ENCODE measurements around the gene TBCB. TPM values are rescaled to one million over a fixed set of nuclear protein-coding genes. Genes with fewer than 3 reads are reported as not detected.

TBCB gene
- total and polyA plus RNA-seq, 2 experiments from 2014 or later, result 279 to 304 TPM

DNA sequence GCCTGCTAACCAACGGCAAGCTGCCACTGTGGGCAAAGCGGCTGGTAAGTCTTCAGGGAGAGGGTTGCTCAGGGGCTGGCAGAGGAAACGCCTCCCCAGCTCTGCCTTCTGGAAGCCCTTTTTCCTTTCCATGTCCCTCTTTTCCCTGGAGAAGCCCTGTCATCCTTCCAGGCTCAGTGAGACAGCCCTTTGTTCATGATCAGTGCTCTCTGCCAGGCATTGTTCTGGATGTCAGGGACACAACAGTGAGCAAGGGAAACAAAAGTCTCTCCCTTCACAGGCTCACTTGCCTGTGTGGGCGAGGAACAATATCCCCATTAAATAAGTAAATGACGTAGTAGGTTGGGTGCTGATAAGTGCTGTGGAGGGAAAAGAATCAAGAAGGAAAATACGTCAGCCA is 18.2 kb upstream of the TBCB start:
- Histone ChIP-seq H4K20me1 (ENCODE audit: insufficient read depth) (no peaks in the 10 kb centered on the region), H3K9me3 (ENCODE audit: low read depth) (no peaks in the 10 kb centered on the region), H3K4me2 (ENCODE audit: unreplicated experiment) (no peak overlapping the region), H3K27me3 (replicated peaks; ENCODE audit: insufficient read depth) (no peaks in the 10 kb centered on the region), H3K27ac (no peak overlapping the region), H3K79me2 (ENCODE audit: insufficient read depth) (no peaks in the 10 kb centered on the region), H3K9ac (no peak overlapping the region), H3K36me3 (ENCODE audit: low read depth) (no peaks in the 10 kb centered on the region), H3K4me3 (no peak overlapping the region), H3F3A (ENCODE audit: insufficient read depth) (no peaks in the 10 kb centered on the region), H2AFZ (no peak overlapping the region), H3K9me2 (ENCODE audit: insufficient read depth) (no peaks in the 10 kb centered on the region), H3K4me1 (ENCODE audit: insufficient read depth) (peaks cover 7% of the 10 kb centered on the region; the same call in 1 of the 2 replicates)
- TF ChIP-seq EZH2phosphoT487 (IDR thresholded peaks at IDR 0.05; ENCODE audit: insufficient read depth, low read depth) (no peak), EZH2 (IDR thresholded peaks at IDR 0.05; ENCODE audit: insufficient read depth, poor library complexity, severe bottlenecking) (no peak)
- WGBS, 2 experiments (ENCODE audit: low coverage in 1 of 2, low lambda C conversion rate in 2 of 2, missing lambda C conversion rate in 2 of 2), result 89 to 95% methylated on average over 6 of the region's 6 CpGs
- no peak for DNase-seq
- in situ Hi-C loops (cut with MboI), result no loop called here

DNA sequence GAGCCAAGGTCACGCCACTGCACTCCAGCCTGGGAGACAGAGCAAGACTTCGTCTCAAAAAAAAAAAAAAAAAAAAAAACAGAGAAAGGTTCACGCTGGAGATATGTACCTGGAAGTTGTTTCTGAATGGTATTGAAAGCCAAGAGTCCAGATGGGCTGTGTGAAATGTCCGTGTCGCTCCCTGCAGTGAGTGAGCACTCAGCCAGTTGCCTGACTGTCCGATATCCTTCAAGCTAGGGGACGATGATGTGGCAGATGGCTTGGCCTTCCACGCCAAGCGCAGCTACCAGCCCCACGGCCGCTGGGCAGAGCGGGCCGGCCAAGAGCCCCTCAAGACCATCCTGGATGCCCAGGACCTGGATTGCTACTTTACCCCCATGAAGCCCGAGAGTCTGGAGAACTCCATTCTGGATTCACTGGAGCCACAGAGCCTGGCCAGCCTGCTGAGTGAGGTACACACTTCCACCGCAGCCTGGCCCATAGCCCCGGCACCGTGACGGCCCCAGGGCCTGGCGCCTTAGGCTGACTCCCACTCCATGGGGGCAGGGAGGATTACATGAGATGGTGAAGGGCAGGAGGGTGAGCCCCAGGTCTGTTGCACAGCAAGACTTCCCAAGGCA is 16.0 kb upstream of the TBCB start:
- no peaks in the 10 kb centered on the region for H3K27me3 ChIP-seq (replicated peaks; ENCODE audit: insufficient read depth)
- H3K79me2 ChIP-seq (ENCODE audit: insufficient read depth), result no peaks in the 10 kb centered on the region
- no peak for DNase-seq
- H3K9ac ChIP-seq, result no peak overlapping the region
- no peak overlapping the region for H2AFZ ChIP-seq
- no peaks in the 10 kb centered on the region for H3K9me2 ChIP-seq (ENCODE audit: insufficient read depth)
- no peaks in the 10 kb centered on the region for H3K9me3 ChIP-seq (ENCODE audit: low read depth)
- no peaks in the 10 kb centered on the region for H4K20me1 ChIP-seq (ENCODE audit: insufficient read depth)
- H3K4me2 ChIP-seq (ENCODE audit: unreplicated experiment), result no peak overlapping the region
- WGBS, 2 experiments (ENCODE audit: low coverage in 1 of 2, low lambda C conversion rate in 2 of 2, missing lambda C conversion rate in 2 of 2), result 89 to 92% methylated on average over 19 of the region's 19 CpGs
- in situ Hi-C loops (cut with MboI), result no loop called here
- no peak overlapping the region for H3K27ac ChIP-seq
- H3F3A ChIP-seq (ENCODE audit: insufficient read depth), result no peaks in the 10 kb centered on the region
- TF ChIP-seq EZH2 (IDR thresholded peaks at IDR 0.05; ENCODE audit: insufficient read depth, poor library complexity, severe bottlenecking) (no peak), EZH2phosphoT487 (IDR thresholded peaks at IDR 0.05; ENCODE audit: insufficient read depth, low read depth) (no peak)
- H3K4me1 ChIP-seq (ENCODE audit: insufficient read depth), result no peaks in the 10 kb centered on the region
- H3K36me3 ChIP-seq (ENCODE audit: low read depth), result no peaks in the 10 kb centered on the region
- no peak overlapping the region for H3K4me3 ChIP-seq

DNA sequence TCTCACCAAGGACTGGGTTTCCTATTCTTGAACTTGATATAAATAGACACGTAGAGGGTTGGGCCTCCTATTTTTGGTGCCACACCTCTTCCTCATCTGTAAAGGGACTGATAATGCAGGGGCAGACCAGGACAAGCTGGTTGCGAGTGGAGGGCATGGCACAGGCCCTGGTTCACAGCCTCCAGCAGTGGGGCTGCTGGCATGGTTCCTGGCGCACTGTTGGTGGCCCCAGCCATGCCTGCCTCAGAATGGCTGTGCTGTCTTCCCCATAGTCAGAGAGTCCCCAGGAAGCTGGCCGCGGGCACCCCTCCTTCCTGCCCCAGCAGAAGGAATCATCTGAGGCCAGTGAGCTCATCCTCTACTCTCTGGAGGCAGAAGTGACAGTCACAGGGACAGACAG is 14.8 kb upstream of the TBCB start:
- no peaks in the 10 kb centered on the region for H3K79me2 ChIP-seq (ENCODE audit: insufficient read depth)
- H3K36me3 ChIP-seq (ENCODE audit: low read depth), result no peaks in the 10 kb centered on the region
- H3K4me2 ChIP-seq (ENCODE audit: unreplicated experiment), result no peak overlapping the region
- 100% methylated on average over 3 to 5 of the region's 5 CpGs for WGBS, 2 experiments (ENCODE audit: low coverage in 1 of 2, low lambda C conversion rate in 2 of 2, missing lambda C conversion rate in 2 of 2)
- H3K27me3 ChIP-seq (replicated peaks; ENCODE audit: insufficient read depth), result no peaks in the 10 kb centered on the region
- H3F3A ChIP-seq (ENCODE audit: insufficient read depth), result no peaks in the 10 kb centered on the region
- no peaks in the 10 kb centered on the region for H3K9me2 ChIP-seq (ENCODE audit: insufficient read depth)
- H2AFZ ChIP-seq, result no peak overlapping the region
- no peak for TF ChIP-seq EZH2phosphoT487 (IDR thresholded peaks at IDR 0.05; ENCODE audit: insufficient read depth, low read depth)
- no peak for TF ChIP-seq EZH2 (IDR thresholded peaks at IDR 0.05; ENCODE audit: insufficient read depth, poor library complexity, severe bottlenecking)
- H3K9me3 ChIP-seq (ENCODE audit: low read depth), result no peaks in the 10 kb centered on the region
- H3K9ac ChIP-seq, result no peak overlapping the region
- no peaks in the 10 kb centered on the region for H3K4me1 ChIP-seq (ENCODE audit: insufficient read depth)
- DNase-seq, result no peak
- H4K20me1 ChIP-seq (ENCODE audit: insufficient read depth), result no peaks in the 10 kb centered on the region
- in situ Hi-C loops (cut with MboI), result no loop called here
- H3K4me3 ChIP-seq, result no peak overlapping the region
- no peak overlapping the region for H3K27ac ChIP-seq

DNA sequence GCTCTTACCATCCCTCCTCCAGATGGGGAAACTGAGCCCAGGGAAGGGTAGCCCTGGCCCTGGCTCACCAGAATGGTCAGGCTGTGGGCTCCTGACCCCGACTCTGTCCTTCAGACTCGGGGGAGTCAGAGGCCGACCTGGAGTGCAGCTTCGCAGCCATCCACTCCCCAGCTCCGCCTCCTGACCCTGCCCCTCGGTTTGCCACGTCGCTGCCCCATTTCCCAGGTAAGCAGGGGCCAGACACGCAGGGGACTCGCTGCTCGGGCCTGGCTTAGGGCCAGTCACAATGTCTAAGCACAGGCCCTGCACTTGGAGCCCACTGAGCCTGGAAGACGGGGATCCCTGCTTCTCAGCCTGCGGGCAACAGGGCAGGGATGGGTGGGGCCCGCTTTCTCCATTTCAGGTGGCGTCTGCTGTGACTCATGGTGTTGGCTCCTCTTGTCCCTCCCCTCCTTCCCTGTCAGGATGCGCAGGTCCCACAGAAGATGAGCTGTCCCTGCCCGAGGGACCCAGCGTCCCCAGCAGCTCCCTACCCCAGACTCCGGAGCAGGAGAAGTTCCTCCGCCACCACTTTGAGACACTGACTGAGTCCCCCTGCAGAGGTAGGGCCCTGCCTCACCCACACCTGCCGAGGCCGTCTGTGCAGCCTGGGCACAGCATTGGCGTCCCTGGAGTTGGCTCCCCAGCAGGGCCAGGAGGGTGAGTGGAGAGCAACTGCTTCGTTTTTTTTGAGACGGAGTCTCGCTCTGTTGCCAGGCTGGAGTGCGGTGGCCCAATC is 13.5 kb upstream of the TBCB start:
- in situ Hi-C loops (cut with MboI), result no loop called here
- TF ChIP-seq EZH2phosphoT487 (IDR thresholded peaks at IDR 0.05; ENCODE audit: insufficient read depth, low read depth) (no peak), EZH2 (IDR thresholded peaks at IDR 0.05; ENCODE audit: insufficient read depth, poor library complexity, severe bottlenecking) (no peak)
- no peak overlapping the region for H3K9ac ChIP-seq
- H3K27me3 ChIP-seq (replicated peaks; ENCODE audit: insufficient read depth), result no peaks in the 10 kb centered on the region
- no peak overlapping the region for H2AFZ ChIP-seq
- H3K4me1 ChIP-seq (ENCODE audit: insufficient read depth), result no peaks in the 10 kb centered on the region
- no peaks in the 10 kb centered on the region for H4K20me1 ChIP-seq (ENCODE audit: insufficient read depth)
- H3K9me2 ChIP-seq (ENCODE audit: insufficient read depth), result no peaks in the 10 kb centered on the region
- no peaks in the 10 kb centered on the region for H3K79me2 ChIP-seq (ENCODE audit: insufficient read depth)
- no peaks in the 10 kb centered on the region for H3F3A ChIP-seq (ENCODE audit: insufficient read depth)
- H3K4me3 ChIP-seq, result no peak overlapping the region
- no peaks in the 10 kb centered on the region for H3K36me3 ChIP-seq (ENCODE audit: low read depth)
- no peaks in the 10 kb centered on the region for H3K9me3 ChIP-seq (ENCODE audit: low read depth)
- no peak overlapping the region for H3K27ac ChIP-seq
- WGBS, 2 experiments (ENCODE audit: low coverage in 1 of 2, low lambda C conversion rate in 2 of 2, missing lambda C conversion rate in 2 of 2), result 90% methylated on average over 27 of the region's 27 CpGs
- H3K4me2 ChIP-seq (ENCODE audit: unreplicated experiment), result no peak overlapping the region
- no peak for DNase-seq

Measured in GM23248 (cell line).